Activated naive CD8-positive, alpha-beta T cell (primary cell): ENCODE data around the gene DNAI1.

ENCODE experiments used
- H3K27ac Mint-ChIP-seq: one replicate; pipeline ENCODE4 v1.8.0; 2021; ENCODE audit warnings: mixed read lengths
- H3K27me3 Mint-ChIP-seq: one replicate; pipeline ENCODE4 v1.8.0; 2021; ENCODE audit warnings: mixed read lengths
- H3K36me3 Mint-ChIP-seq: one replicate; pipeline ENCODE4 v1.8.0; 2021; ENCODE audit warnings: mixed read lengths
- H3K4me1 Mint-ChIP-seq: one replicate; pipeline ENCODE4 v1.8.0; 2021; ENCODE audit warnings: low read depth, mixed read lengths
- H3K4me3 Mint-ChIP-seq: one replicate; pipeline ENCODE4 v1.8.0; 2021; ENCODE audit warnings: mild to moderate bottlenecking, mixed read lengths
- H3K9me3 Mint-ChIP-seq: one replicate; pipeline ENCODE4 v1.8.0; 2021; ENCODE audit warnings: low read depth, mixed read lengths

Gene DNAI1

DNA sequence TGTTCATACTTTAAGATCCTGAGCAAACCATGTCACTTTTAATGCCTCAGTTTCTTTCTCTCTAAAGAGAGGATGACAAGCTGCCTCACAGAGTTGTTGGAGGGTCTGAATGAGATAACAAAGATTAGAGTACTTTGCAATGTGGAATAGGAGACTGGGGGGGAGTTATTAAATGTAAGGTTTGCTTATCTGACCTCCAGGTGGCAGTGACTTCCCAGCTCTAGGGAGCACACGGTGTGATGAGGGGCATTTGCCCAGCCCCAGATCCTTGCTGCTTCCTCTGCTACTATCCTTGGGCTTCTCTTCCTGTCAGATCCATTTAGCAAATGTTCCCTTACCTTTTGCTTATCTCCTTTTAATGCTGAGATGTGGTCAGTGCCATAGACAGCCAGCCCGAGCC, 33.4 kb downstream of the DNAI1 start:
- Mint-ChIP-seq H3K27ac (no peak overlapping the region), H3K4me3 (no peak overlapping the region), H3K27me3 (peaks cover 10% of the 10 kb centered on the region), H3K9me3 (no peaks in the 10 kb centered on the region), H3K36me3 (no peaks in the 10 kb centered on the region), H3K4me1 (no peaks in the 10 kb centered on the region)

DNA sequence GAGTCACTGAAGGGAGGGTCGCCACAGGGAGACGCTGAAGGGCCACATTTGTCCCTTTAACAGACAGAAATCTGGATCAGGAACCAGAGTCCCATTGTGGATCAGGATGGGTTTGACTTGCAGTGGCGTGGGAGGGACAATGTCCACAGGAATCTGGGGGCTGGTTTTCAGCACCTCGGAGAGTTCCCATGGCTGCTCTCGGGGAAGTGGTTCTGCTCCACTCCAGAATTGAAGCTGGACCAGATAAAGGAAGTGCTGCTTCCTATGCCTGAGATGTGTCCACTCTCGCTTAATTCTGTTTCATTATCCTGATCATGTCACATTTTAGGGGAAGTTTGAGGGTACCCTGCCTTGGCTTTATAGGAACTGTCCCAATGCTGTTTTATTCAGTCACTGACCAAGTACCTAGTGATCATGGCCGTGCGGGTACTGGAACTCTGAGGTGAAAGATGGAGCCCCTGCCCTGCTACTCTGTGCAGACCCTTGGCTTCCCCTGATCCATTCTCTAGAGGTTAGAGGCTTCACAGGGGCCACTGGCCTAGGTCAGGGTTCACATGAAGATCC, 35.4 kb downstream of the DNAI1 start:
- Mint-ChIP-seq H3K4me3 (no peak overlapping the region), H3K27ac (no peak overlapping the region), H3K4me1 (no peaks in the 10 kb centered on the region), H3K9me3 (no peaks in the 10 kb centered on the region), H3K27me3 (peaks cover 7% of the 10 kb centered on the region), H3K36me3 (no peaks in the 10 kb centered on the region)

DNA sequence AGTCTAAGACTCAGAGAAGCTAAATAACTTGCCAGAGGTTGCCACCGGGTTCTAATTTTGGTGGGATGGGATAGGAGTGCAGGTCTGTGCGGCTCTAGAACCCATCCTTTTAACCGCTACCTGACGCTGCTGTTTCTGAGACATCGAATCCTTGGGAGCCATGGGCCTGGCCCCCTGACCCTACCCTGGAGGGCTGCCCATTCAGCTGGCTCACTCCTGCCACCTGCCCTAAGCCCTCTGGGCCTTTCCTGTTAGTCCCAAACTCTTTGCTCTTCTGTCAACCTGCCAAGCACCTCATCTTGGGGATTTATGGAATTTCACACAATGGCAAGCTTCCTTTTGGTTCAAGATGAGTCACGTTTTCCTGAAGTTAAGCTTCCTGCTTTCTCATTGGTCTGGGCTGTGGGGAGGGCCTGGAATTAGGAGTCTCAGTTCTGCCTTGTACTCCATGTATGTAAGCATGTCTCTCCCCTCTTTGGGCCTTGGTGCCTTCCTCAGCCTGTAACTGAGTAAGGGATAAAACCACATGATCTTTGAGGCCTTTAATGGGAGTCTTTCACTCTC, 37.6 kb downstream of the DNAI1 start:
- Mint-ChIP-seq H3K27me3 (peaks cover 2% of the 10 kb centered on the region), H3K9me3 (no peaks in the 10 kb centered on the region), H3K4me1 (peaks cover 1% of the 10 kb centered on the region), H3K36me3 (no peaks in the 10 kb centered on the region), H3K27ac (no peak overlapping the region), H3K4me3 (no peak overlapping the region)

DNA sequence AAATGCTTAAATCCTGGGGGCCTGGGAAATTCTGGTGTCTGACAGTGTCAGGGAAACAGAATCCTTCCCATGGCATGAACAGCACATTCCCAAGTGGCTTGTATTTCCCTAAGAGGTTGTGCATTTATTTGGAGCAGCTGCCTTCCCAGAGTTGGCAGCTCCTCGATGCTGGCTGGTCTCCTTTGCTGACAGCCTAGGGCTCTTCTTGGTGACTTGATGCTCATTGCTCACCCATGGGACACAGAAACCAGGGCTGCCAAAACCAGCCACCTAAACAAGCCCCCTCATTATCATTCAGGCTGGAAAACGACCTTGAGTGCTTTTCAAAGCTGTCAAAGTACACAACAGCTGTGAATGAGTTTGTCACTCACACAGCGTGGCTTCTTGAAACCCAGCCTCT, 39.9 kb downstream of the DNAI1 start:
- H3K27me3 Mint-ChIP-seq: peaks cover 2% of the 10 kb centered on the region
- H3K9me3 Mint-ChIP-seq: no peaks in the 10 kb centered on the region
- no peak overlapping the region for H3K27ac Mint-ChIP-seq
- H3K4me3 Mint-ChIP-seq: no peak overlapping the region
- H3K36me3 Mint-ChIP-seq: no peaks in the 10 kb centered on the region
- H3K4me1 Mint-ChIP-seq: peaks cover 1% of the 10 kb centered on the region

GRCh38 chr9:34499076-34499475, 40.5 kb downstream of the DNAI1 start:
- H3K9me3 Mint-ChIP-seq: no peaks in the 10 kb centered on the region
- H3K4me3 Mint-ChIP-seq: no peak overlapping the region
- H3K27ac Mint-ChIP-seq: no peak overlapping the region
- H3K36me3 Mint-ChIP-seq: no peaks in the 10 kb centered on the region
- H3K27me3 Mint-ChIP-seq: peaks cover 2% of the 10 kb centered on the region
- peaks cover 1% of the 10 kb centered on the region for H3K4me1 Mint-ChIP-seq

DNA sequence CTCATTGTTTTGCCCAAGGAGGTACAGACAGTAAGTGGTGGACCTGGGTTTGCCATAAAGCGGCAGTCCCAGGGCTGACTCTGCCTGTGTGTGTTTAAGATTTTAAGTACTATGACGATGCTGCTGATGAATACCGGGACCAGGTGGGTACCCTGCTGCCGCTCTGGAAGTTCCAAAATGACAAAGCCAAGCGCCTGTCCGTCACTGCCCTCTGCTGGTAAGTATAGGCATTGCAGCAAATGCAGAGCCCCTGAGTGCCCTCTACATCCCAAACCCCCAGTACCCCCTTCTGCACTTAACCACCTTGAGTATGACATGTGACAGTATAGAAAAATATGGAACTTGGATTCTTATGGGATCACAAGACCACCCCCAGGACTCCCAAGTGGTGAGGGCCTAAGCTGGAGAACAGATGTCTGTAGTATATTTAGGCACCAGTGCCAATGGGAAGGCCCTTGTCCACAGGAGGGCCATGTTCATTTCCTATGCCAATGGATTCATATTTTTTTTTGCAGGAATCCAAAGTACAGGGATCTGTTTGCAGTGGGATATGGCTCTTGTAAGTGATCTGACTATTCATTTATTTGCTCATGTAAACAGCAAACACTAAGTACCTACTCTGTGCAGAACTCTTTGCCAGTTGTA, 42.1 kb downstream of the DNAI1 start:
- Mint-ChIP-seq H3K4me3 (no peak overlapping the region), H3K36me3 (no peaks in the 10 kb centered on the region), H3K9me3 (no peaks in the 10 kb centered on the region), H3K27me3 (peaks cover 4% of the 10 kb centered on the region), H3K4me1 (peaks cover 1% of the 10 kb centered on the region), H3K27ac (no peak overlapping the region)

GRCh38 chr9:34501372-34501771, 42.8 kb downstream of the DNAI1 start:
- no peaks in the 10 kb centered on the region for H3K36me3 Mint-ChIP-seq
- no peaks in the 10 kb centered on the region for H3K9me3 Mint-ChIP-seq
- H3K4me3 Mint-ChIP-seq: no peak overlapping the region
- H3K4me1 Mint-ChIP-seq: peaks cover 1% of the 10 kb centered on the region
- H3K27ac Mint-ChIP-seq: no peak overlapping the region
- peaks cover 4% of the 10 kb centered on the region for H3K27me3 Mint-ChIP-seq

DNA sequence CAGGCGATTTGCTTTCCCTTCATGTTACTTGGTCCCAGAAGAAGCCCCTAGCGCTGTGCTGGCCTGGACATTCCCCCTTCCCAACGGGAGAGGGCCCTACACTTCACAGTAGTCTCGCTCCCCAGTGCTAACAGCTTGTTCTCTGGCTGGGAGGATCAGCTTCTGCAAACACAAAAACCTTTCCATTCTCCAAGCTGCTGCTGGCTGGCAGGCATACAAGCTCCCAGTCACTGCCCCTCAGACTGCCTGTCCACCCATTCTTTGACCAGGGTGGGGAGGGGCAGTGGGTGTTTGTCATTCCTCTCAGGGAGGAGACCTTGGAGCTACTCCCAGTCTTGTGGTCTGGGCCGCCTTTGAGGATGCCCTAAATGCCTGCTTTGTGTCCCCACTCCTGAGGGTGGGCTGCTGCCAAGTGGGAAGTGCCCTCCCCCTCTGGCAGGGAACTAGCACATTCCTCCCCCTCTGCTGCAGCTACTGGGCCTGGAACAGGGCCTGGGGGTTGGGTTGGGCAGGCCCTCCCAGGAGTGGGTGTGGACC, 43.4 kb downstream of the DNAI1 start:
- H3K36me3 Mint-ChIP-seq: no peaks in the 10 kb centered on the region
- peaks cover 1% of the 10 kb centered on the region for H3K4me1 Mint-ChIP-seq
- H3K27ac Mint-ChIP-seq: no peak overlapping the region
- H3K4me3 Mint-ChIP-seq: no peak overlapping the region
- H3K27me3 Mint-ChIP-seq: peaks cover 4% of the 10 kb centered on the region
- no peaks in the 10 kb centered on the region for H3K9me3 Mint-ChIP-seq

DNA sequence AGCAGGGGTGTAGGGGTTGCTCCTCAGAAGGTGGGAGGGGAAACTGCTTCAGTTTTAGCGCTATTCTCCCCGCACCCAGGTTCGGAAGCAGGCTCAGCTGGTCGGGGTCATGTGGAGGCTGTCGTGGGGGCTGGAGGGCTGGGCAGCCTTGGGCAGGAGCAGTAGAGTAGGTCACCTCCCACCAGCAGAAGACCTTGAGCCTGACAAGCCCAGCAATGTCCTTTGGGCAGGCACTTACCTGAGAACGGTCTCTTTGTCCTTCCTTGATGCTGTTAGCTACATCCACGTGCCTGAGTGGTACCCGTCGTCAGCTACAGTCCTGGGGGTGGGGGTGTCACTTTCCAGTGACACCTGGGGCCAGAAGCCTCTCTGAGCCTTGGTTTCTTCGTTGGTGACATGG, 43.9 kb downstream of the DNAI1 start:
- Mint-ChIP-seq H3K27me3 (peaks cover 4% of the 10 kb centered on the region), H3K27ac (no peak overlapping the region)

DNA sequence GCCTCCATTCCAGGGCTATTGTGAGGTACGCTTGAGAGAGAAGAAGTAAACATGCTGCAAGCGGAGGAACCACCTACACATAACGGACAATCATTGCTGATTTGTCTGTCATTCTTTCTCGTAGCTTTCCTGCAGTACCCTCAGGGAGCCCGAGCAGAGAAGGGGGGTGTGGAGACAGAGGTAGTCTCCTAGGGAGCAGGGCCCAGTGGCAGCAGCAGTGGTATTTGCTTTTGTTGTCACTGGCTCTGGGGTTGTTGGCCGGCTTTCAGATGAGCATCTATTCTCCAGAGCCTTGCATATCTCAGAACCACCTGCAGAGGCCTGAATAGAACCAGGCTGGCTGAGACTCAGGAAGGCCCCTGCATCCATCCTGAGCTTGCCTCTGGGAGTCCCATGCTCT, 44.3 kb downstream of the DNAI1 start:
- peaks cover 1% of the 10 kb centered on the region for H3K4me1 Mint-ChIP-seq
- no peak overlapping the region for H3K4me3 Mint-ChIP-seq
- no peaks in the 10 kb centered on the region for H3K36me3 Mint-ChIP-seq
- peaks cover 4% of the 10 kb centered on the region for H3K27me3 Mint-ChIP-seq
- H3K27ac Mint-ChIP-seq: no peak overlapping the region
- H3K9me3 Mint-ChIP-seq: no peaks in the 10 kb centered on the region

More for the DNA sequence above, 43.9 kb downstream of the DNAI1 start:
- no peaks in the 10 kb centered on the region for H3K9me3 Mint-ChIP-seq
- no peak overlapping the region for H3K4me3 Mint-ChIP-seq
- H3K4me1 Mint-ChIP-seq: peaks cover 1% of the 10 kb centered on the region
- H3K36me3 Mint-ChIP-seq: no peaks in the 10 kb centered on the region

DNA sequence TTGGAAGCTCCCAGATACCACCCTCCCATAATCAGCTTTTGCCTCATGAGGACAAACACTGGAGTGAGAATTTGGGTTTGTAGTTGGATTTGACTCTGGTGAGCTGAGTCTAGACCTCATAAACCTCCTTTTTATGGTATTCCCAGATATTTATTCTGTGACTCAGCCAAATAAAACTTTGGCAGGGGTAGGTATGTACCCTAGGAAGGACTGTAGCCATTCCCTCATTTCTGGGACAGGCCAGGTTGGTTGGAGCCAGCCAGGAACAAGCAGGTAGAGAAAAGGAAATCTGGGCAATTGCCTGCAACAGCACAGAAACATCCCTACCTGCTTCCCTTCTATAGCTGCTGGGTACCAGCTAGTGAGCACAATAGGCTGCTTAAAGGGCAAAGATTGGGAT, 44.8 kb downstream of the DNAI1 start:
- no peak overlapping the region for H3K27ac Mint-ChIP-seq
- H3K4me1 Mint-ChIP-seq: peaks cover 1% of the 10 kb centered on the region
- no peak overlapping the region for H3K4me3 Mint-ChIP-seq
- peaks cover 4% of the 10 kb centered on the region for H3K27me3 Mint-ChIP-seq
- H3K36me3 Mint-ChIP-seq: no peaks in the 10 kb centered on the region
- no peaks in the 10 kb centered on the region for H3K9me3 Mint-ChIP-seq

DNA sequence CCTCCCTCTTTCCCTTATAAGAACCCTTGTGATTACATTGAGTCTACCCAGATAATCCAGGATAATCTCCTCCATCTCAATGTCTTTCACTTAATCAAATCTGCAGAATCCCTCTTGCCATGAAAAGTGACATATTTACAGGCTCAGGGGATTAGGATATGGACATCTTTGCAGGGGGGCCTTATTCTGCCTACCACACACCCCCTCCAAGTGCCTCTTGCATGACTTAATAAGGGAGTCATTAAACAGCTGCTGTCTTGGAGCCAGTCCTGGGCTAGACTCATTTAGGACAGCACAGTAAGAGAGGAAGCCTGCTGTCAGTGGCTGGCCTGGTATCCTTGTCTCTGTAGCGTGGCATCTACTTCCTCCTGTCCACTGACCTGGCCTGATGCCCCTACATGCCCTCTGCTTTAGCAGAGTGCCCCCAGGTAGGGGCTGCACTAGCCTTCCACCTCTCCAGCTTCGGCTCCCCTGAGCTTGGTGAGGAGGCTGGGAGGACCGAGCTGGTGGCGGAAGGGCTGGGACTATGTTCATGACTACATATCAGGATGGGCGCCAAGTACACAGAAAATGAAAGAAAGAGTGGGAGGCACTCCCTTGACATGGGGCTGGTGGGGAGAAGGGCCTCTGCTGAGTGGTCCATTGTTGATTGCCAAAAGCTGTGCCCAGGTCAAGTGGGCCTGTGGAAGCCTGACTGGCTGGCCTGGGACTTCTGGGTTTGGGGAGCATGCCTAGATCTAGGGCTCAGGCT, 46.9 kb downstream of the DNAI1 start:
- H3K36me3 Mint-ChIP-seq: no peaks in the 10 kb centered on the region
- H3K27ac Mint-ChIP-seq: no peak overlapping the region
- no peaks in the 10 kb centered on the region for H3K9me3 Mint-ChIP-seq
- H3K4me3 Mint-ChIP-seq: no peak overlapping the region
- H3K4me1 Mint-ChIP-seq: no peaks in the 10 kb centered on the region
- peaks cover 4% of the 10 kb centered on the region for H3K27me3 Mint-ChIP-seq

DNA sequence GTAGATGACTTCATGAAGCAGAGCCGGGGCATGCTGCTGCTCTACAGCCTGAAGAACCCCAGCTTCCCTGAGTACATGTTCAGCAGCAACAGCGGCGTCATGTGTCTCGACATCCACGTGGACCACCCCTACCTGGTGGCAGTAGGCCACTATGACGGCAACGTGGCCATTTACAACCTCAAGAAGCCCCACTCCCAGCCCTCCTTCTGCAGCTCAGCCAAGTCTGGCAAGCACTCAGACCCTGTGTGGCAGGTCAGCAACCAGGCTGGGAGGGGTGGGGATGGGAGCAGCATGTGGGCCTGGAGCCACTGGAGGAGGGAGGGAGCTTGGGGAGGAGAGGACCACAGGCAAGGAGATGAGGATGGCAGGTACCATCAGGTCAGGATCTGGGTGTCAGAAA, 48.0 kb downstream of the DNAI1 start:
- Mint-ChIP-seq H3K9me3 (no peaks in the 10 kb centered on the region), H3K27me3 (peaks cover 4% of the 10 kb centered on the region), H3K36me3 (no peaks in the 10 kb centered on the region), H3K4me1 (no peaks in the 10 kb centered on the region), H3K4me3 (no peak overlapping the region), H3K27ac (no peak overlapping the region)

- H3K4me1 Mint-ChIP-seq: no peaks in the 10 kb centered on the region
- H3K4me3 Mint-ChIP-seq: no peak overlapping the region
- no peak overlapping the region for H3K27ac Mint-ChIP-seq
- H3K36me3 Mint-ChIP-seq: no peaks in the 10 kb centered on the region
- no peaks in the 10 kb centered on the region for H3K9me3 Mint-ChIP-seq
- peaks cover 4% of the 10 kb centered on the region for H3K27me3 Mint-ChIP-seq
Measured at GRCh38 chr9:34507556-34507955, 49.0 kb downstream of the DNAI1 start.

- no peaks in the 10 kb centered on the region for H3K9me3 Mint-ChIP-seq
- H3K27me3 Mint-ChIP-seq: peaks cover 4% of the 10 kb centered on the region
- H3K36me3 Mint-ChIP-seq: no peaks in the 10 kb centered on the region
- H3K27ac Mint-ChIP-seq: no peak overlapping the region
- no peaks in the 10 kb centered on the region for H3K4me1 Mint-ChIP-seq
- no peak overlapping the region for H3K4me3 Mint-ChIP-seq
Measured at GRCh38 chr9:34507966-34508365, 49.4 kb downstream of the DNAI1 start.
